Uterus (tissue), 4 donors: ENCODE measurements around the gene PRC1. TPM values are rescaled to one million over a fixed set of nuclear protein-coding genes. Genes with fewer than 3 reads are reported as not detected.

Experiments
- DNase-seq, 2 donors: peaks; one replicate each; pipeline ENCODE4 v3.0.0-alpha.2; 2019 to 2020
- H3K27ac ChIP-seq, 2 donors: fragments of 200-600 bp; sonication (generic); 1 replicate in 1 of 2; 2 replicates in 1 of 2; pipeline ENCODE4 v1.5.1; 2016 to 2018
- H3K27me3 ChIP-seq, 2 donors: fragments of 200-600 bp; sonication (generic); one replicate each; pipeline ENCODE4 v1.5.1; 2018 to 2019; ENCODE audit warnings: control low read depth in 1 of 2
- H3K36me3 ChIP-seq, 2 donors: fragments of 200-600 bp; sonication (generic); one replicate each; pipeline ENCODE4 v1.5.1; 2019; ENCODE audit warnings: control low read depth in 1 of 2
- H3K4me1 ChIP-seq, 2 donors: fragments of 200-600 bp; sonication (generic); one replicate each; pipeline ENCODE4 v1.5.1; 2018 to 2019; ENCODE audit warnings: control low read depth in 1 of 2
- H3K4me3 ChIP-seq, 2 donors: fragments of 200-600 bp; sonication (generic); 1 replicate in 1 of 2; 2 replicates in 1 of 2; pipeline ENCODE4 v1.5.1; 2018 to 2019; ENCODE audit warnings: mild to moderate bottlenecking in 1 of 2
- H3K9me3 ChIP-seq, 2 donors: fragments of 200-600 bp; sonication (generic); one replicate each; pipeline ENCODE4 v1.5.1; 2019; ENCODE audit warnings: control low read depth in 1 of 2
- CTCF ChIP-seq, 4 experiments: fragments of 200-600 bp in 2 of 4; fragments of 450-650 bp in 2 of 4; sonication (generic) in 2 of 4; IDR thresholded peaks; one replicate each; pipeline ENCODE4 v1.5.1; 2016 to 2019; ENCODE audit warnings: antibody characterized with exemption in 4 of 4, mild to moderate bottlenecking in 2 of 4, moderate library complexity in 1 of 4
- POLR2A ChIP-seq, 2 donors: fragments of 450-650 bp; IDR thresholded peaks; one replicate each; pipeline ENCODE4 v1.6.1; 2016; ENCODE audit warnings: antibody characterized with exemption in 2 of 2, mild to moderate bottlenecking in 1 of 2, moderate library complexity in 1 of 2
- intact Hi-C: fragments of 100-400 bp; cut with DNase I; formaldehyde crosslinking; loops from one replicate; pipeline ENCODE4 v1.15.1; 2023; ENCODE audit warnings: low total_unique reads
- total RNA-seq, 4 donors: library from RNA; depleted of rRNA in 3 of 4; stranded (reverse); fragments of >200 nt in 3 of 4; gene quantifications; one replicate each; pipeline versions ENCODE4 v1.1.0 to v1.2.4, GENCODE V29; 2014 to 2023
- donor health status: DM: yes; HTN: yes; CAD: no.

PRC1 gene
- total RNA-seq, 4 donors from 2014 or later = 7.1 to 95.0 (median 9.4) TPM; not detected in 1

- Histone ChIP-seq H3K36me3 (no peaks in the 10 kb centered on the region), H3K27me3 (no peaks in the 10 kb centered on the region), H3K4me3 (no peak overlapping the region), H3K27ac (no peak overlapping the region), H3K9me3 (no peaks in the 10 kb centered on the region), H3K4me1 (no peaks in the 10 kb centered on the region)
- TF ChIP-seq CTCF (IDR thresholded peaks at IDR 0.05) = no peak
- no peak for TF ChIP-seq POLR2A (IDR thresholded peaks at IDR 0.05)
- intact Hi-C loops = no loop called here
- no peak for DNase-seq
These were observed 12.9 kb upstream of the PRC1 start for GRCh38 chr15:91007266-91007665.

GRCh38 chr15:91001209-91001608 is 6.9 kb upstream of the PRC1 start:
- H3K9me3 ChIP-seq = no peaks in the 10 kb centered on the region
- H3K4me3 ChIP-seq = no peak overlapping the region
- H3K27ac ChIP-seq = no peak overlapping the region
- no peaks in the 10 kb centered on the region for H3K4me1 ChIP-seq
- DNase-seq = no peak
- no peaks in the 10 kb centered on the region for H3K36me3 ChIP-seq
- H3K27me3 ChIP-seq = no peaks in the 10 kb centered on the region
- intact Hi-C loops = no loop called here
- no peak for TF ChIP-seq POLR2A (IDR thresholded peaks at IDR 0.05)
- TF ChIP-seq CTCF (IDR thresholded peaks at IDR 0.05) = no peak

GRCh38 chr15:90998737-90999136 is 4.4 kb upstream of the PRC1 start:
- Histone ChIP-seq H3K36me3 (no peaks in the 10 kb centered on the region), H3K4me3 (no peak overlapping the region), H3K4me1 (no peaks in the 10 kb centered on the region), H3K9me3 (no peaks in the 10 kb centered on the region), H3K27me3 (no peaks in the 10 kb centered on the region), H3K27ac (no peak overlapping the region)
- intact Hi-C loops = no loop called here
- no peak for TF ChIP-seq POLR2A (IDR thresholded peaks at IDR 0.05)
- no peak for TF ChIP-seq CTCF (IDR thresholded peaks at IDR 0.05)
- no peak for DNase-seq

- Histone ChIP-seq H3K27me3 (no peaks in the 10 kb centered on the region), H3K36me3 (no peaks in the 10 kb centered on the region), H3K4me3 (peak overlapping the region; percentile 76 to 92), H3K27ac (peak overlapping the region; percentile 91 to 94), H3K4me1 (no peaks in the 10 kb centered on the region), H3K9me3 (no peaks in the 10 kb centered on the region)
- DNase-seq = no peak
- TF ChIP-seq POLR2A (IDR thresholded peaks at IDR 0.05) (no peak), CTCF (IDR thresholded peaks at IDR 0.05) (no peak)
- intact Hi-C loops = loop anchor here (2.0 kb wide), 1 partner anchor 37 kb away; no protein-coding TSS in a partner anchor
These were observed 297 bp downstream of the PRC1 start for GRCh38 chr15:90994059-90994416.

- no peak overlapping the region for H3K4me3 ChIP-seq
- no peak for DNase-seq
- H3K36me3 ChIP-seq = no peaks in the 10 kb centered on the region
- intact Hi-C loops = no loop called here
- no peak overlapping the region for H3K27ac ChIP-seq
- TF ChIP-seq CTCF (IDR thresholded peaks at IDR 0.05) = no peak
- TF ChIP-seq POLR2A (IDR thresholded peaks at IDR 0.05) = no peak
- no peaks in the 10 kb centered on the region for H3K4me1 ChIP-seq
- H3K27me3 ChIP-seq = no peaks in the 10 kb centered on the region
- H3K9me3 ChIP-seq = no peaks in the 10 kb centered on the region
These were observed 2.6 kb downstream of the PRC1 start for GRCh38 chr15:90991587-90992285.
